Panc1 (cell line): ENCODE measurements around the gene RNF186. TPM values are rescaled to one million over a fixed set of nuclear protein-coding genes. Genes with fewer than 3 reads are reported as not detected.

Source experiments
- ATAC-seq: fragments of 200-7000 bp; cut with Tn5 transposase; 2 replicates; pipeline ENCODE4 v1.9.1; 2020; ENCODE audit warnings: mild to moderate bottlenecking, moderate library complexity
- BruUV-seq: library from RNA; stranded (reverse); fragments of 400-500 nt; replicated peaks from 2 replicates; lab custom pipeline; 2021; lab: Mats Ljungman, UMichigan
- CTCF ChIA-PET: fragments of 300-600 bp; sonication (Branson Sonifier 250); formaldehyde crosslinking; loops from one replicate; lab custom pipeline; 2022; ENCODE audit warnings: antibody characterized with exemption; lab: Charles Lee
- POLR2A ChIA-PET: fragments of 300-600 bp; sonication (Branson Sonifier 250); formaldehyde crosslinking; loops from one replicate; lab custom pipeline; 2022; ENCODE audit warnings: antibody characterized with exemption; lab: Charles Lee
- DNase-seq: peaks from one replicate; pipeline ENCODE4 v3.0.0-alpha.2; 2010; ENCODE audit warnings: low read depth, low spot score
- H3K27ac ChIP-seq: 2 replicates; pipeline ENCODE4 v1.5.1; 2011; ENCODE audit warnings: mild to moderate bottlenecking, low read length, inconsistent platforms
- H3K27me3 ChIP-seq: fragments of 200-500 bp; sonication (Bioruptor generic); 2 replicates; pipeline ENCODE4 v1.6.0; 2014; ENCODE audit warnings: low read length, inconsistent platforms; ENCODE audit not compliant: control insufficient read depth, insufficient read depth
- H3K36me3 ChIP-seq: fragments of 200-500 bp; sonication (Bioruptor generic); 2 replicates; pipeline ENCODE4 v1.5.1; 2014; ENCODE audit warnings: inconsistent platforms, mild to moderate bottlenecking, low read length, moderate library complexity; ENCODE audit not compliant: control insufficient read depth, insufficient read depth
- H3K4me1 ChIP-seq: 2 replicates; pipeline ENCODE4 v1.5.1; 2011; ENCODE audit warnings: inconsistent platforms, mild to moderate bottlenecking, low read length, moderate library complexity; ENCODE audit not compliant: control insufficient read depth, insufficient read depth
- H3K4me3 ChIP-seq, 2 experiments: 2 replicates each; pipeline ENCODE4 v1.5.1; 2011 to 2012; ENCODE audit warnings: low read depth in 2 of 2, low read length in 2 of 2, mild to moderate bottlenecking in 2 of 2, inconsistent platforms in 1 of 2, moderate library complexity in 1 of 2
- H3K9me3 ChIP-seq: fragments of 200-500 bp; sonication (Bioruptor generic); 2 replicates; pipeline ENCODE4 v1.5.1; 2014; ENCODE audit warnings: low read depth, mild to moderate bottlenecking, inconsistent platforms, low read length, moderate library complexity; ENCODE audit not compliant: control insufficient read depth, insufficient read depth
- POLR2AphosphoS5 ChIP-seq: IDR thresholded peaks from 2 replicates; pipeline ENCODE4 v1.6.1; 2012; ENCODE audit warnings: mild to moderate bottlenecking, low read depth, low read length, moderate library complexity
- SIN3A ChIP-seq: IDR thresholded peaks from 2 replicates; pipeline ENCODE4 v1.6.1; 2012; ENCODE audit warnings: low read depth, mild to moderate bottlenecking, low read length, moderate library complexity, borderline replicate concordance; ENCODE audit not compliant: insufficient read depth
- TCF7L2 ChIP-seq: IDR thresholded peaks from 2 replicates; pipeline ENCODE4 v1.6.1; 2011; ENCODE audit warnings: mild to moderate bottlenecking, low read depth, low read length, inconsistent platforms
- in situ Hi-C: cut with HindIII; loops from 2 replicates; pipeline ENCODE4 v1.10.0; 2016; ENCODE audit warnings: low sequenced_read_pairs, low pct_unique_long_range_greater_than_20kb
- intact Hi-C: fragments of 100-400 bp; cut with micrococcal nuclease; formaldehyde crosslinking; loops from one replicate; pipeline ENCODE4 v1.10.0; 2022; ENCODE audit not compliant: unreplicated experiment
- total RNA-seq: library from RNA; stranded (reverse); gene quantifications from one replicate; pipeline ENCODE4 v1.2.1, GENCODE V29; 2021; ENCODE audit not compliant: unreplicated experiment
- TF ChIP-seq, protein P1 (sequence below), 2 experiments: IDR thresholded peaks; 2 replicates each; pipeline ENCODE4 v1.6.1; 2011 to 2012; ENCODE audit warnings: low read depth in 2 of 2, control low read depth in 1 of 2, low read length in 1 of 2, mild to moderate bottlenecking in 1 of 2, moderate library complexity in 1 of 2; ENCODE audit not compliant: insufficient read depth in 1 of 2
- TF ChIP-seq, protein P2 (sequence below): fragments of 450-650 bp; IDR thresholded peaks from 2 replicates; pipeline ENCODE4 v1.5.1; 2017; ENCODE audit warnings: mild to moderate bottlenecking

The RNF186 gene
- total RNA-seq, 1 experiment from 2014 or later, result not detected

DNA sequence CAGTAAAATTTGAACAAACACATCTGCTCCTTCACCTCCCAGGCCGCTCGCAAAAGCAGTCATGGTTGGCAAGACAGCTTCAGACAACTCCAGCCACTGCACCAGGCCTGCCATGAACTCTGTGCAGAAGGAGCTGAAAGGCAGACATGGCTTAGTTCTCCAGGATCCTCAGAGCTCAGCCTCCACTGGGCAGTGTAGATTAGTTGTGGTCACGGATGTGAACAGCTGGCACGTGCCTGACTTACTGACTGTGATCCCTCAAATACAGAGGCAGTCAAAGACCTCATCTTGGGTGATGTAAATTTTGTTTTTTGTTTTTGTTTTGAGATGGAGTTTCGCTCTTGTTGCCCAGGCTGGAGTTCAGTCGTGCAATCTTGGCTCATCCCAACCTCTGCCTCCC is 43.7 kb downstream of the RNF186 start:
- TF ChIP-seq, protein P1, sequence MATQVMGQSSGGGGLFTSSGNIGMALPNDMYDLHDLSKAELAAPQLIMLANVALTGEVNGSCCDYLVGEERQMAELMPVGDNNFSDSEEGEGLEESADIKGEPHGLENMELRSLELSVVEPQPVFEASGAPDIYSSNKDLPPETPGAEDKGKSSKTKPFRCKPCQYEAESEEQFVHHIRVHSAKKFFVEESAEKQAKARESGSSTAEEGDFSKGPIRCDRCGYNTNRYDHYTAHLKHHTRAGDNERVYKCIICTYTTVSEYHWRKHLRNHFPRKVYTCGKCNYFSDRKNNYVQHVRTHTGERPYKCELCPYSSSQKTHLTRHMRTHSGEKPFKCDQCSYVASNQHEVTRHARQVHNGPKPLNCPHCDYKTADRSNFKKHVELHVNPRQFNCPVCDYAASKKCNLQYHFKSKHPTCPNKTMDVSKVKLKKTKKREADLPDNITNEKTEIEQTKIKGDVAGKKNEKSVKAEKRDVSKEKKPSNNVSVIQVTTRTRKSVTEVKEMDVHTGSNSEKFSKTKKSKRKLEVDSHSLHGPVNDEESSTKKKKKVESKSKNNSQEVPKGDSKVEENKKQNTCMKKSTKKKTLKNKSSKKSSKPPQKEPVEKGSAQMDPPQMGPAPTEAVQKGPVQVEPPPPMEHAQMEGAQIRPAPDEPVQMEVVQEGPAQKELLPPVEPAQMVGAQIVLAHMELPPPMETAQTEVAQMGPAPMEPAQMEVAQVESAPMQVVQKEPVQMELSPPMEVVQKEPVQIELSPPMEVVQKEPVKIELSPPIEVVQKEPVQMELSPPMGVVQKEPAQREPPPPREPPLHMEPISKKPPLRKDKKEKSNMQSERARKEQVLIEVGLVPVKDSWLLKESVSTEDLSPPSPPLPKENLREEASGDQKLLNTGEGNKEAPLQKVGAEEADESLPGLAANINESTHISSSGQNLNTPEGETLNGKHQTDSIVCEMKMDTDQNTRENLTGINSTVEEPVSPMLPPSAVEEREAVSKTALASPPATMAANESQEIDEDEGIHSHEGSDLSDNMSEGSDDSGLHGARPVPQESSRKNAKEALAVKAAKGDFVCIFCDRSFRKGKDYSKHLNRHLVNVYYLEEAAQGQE (IDR thresholded peaks at IDR 0.05; ENCODE audit: insufficient read depth in 1 of 2, low read depth in 2 of 2, low read length in 1 of 2), result no peak
- TF ChIP-seq, protein P2, sequence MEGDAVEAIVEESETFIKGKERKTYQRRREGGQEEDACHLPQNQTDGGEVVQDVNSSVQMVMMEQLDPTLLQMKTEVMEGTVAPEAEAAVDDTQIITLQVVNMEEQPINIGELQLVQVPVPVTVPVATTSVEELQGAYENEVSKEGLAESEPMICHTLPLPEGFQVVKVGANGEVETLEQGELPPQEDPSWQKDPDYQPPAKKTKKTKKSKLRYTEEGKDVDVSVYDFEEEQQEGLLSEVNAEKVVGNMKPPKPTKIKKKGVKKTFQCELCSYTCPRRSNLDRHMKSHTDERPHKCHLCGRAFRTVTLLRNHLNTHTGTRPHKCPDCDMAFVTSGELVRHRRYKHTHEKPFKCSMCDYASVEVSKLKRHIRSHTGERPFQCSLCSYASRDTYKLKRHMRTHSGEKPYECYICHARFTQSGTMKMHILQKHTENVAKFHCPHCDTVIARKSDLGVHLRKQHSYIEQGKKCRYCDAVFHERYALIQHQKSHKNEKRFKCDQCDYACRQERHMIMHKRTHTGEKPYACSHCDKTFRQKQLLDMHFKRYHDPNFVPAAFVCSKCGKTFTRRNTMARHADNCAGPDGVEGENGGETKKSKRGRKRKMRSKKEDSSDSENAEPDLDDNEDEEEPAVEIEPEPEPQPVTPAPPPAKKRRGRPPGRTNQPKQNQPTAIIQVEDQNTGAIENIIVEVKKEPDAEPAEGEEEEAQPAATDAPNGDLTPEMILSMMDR, result no peak
- TF ChIP-seq POLR2AphosphoS5 (no peak), TCF7L2 (no peak), SIN3A (no peak)
- POLR2A ChIA-PET, result no interaction called here
- Histone ChIP-seq H3K36me3 (no peaks in the 10 kb centered on the region), H3K27ac (no peak overlapping the region), H3K4me1 (no peaks in the 10 kb centered on the region), H3K4me3 (no peak overlapping the region), H3K9me3 (no peaks in the 10 kb centered on the region), H3K27me3 (no peaks in the 10 kb centered on the region)
- ATAC-seq, result no peak
- no peak for DNase-seq
- CTCF ChIA-PET, result no interaction called here
- in situ Hi-C loops, result no loop called here
- intact Hi-C loops, result no loop called here
- BruUV-seq, result no TSS peak

DNA sequence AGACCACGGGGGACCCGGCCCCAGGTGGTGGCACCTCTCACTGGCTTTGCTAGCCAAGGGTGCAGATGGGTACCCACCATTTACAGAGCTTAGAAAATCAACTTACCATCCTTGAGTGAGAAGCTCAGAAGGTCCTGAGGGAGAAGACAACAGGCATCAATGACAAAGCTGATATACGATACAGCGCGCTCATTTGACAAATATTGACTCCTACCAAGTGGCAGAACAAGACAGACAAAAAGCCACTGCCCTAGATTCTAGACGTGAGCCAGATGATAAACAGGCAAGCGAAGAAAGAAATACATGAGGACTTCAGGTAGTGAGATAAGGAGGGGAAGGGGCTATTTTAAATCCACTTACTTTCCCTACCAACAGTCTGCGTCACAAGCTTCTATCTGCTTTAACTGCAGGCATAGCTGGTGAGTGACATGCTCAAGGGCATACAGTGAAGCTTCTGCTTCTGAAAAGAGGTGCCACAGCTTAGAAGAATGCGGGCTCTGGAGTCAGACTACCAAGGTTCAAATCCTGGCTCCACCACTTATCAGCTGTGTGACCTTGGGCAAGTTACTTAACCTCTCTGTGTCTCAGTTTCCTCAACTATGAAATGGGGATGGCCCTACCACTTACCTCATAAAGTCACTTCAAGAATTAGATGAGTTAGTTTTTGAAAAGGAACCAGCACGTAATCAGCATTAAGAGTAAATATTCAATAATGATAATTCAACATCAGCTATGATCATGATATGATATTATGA is 44.5 kb downstream of the RNF186 start:
- ATAC-seq (no peak), DNase-seq (no peak)
- no peak overlapping the region for H3K27ac ChIP-seq
- ChIA-PET CTCF (no interaction called here), POLR2A (no interaction called here)
- no peaks in the 10 kb centered on the region for H3K27me3 ChIP-seq
- in situ Hi-C loops, result no loop called here
- TF ChIP-seq, protein P2, result no peak
- TF ChIP-seq POLR2AphosphoS5, result no peak
- H3K4me1 ChIP-seq, result no peaks in the 10 kb centered on the region
- no peaks in the 10 kb centered on the region for H3K36me3 ChIP-seq
- H3K9me3 ChIP-seq, result no peaks in the 10 kb centered on the region
- no peak overlapping the region for H3K4me3 ChIP-seq
- no TSS peak for BruUV-seq
- intact Hi-C loops, result no loop called here
